BLaER1 (cell line): ENCODE results near the gene DPP10.

ENCODE experiments used
- H3K27ac ChIP-seq: shearing (Covaris generic); formaldehyde crosslinking; 2 replicates; pipeline ENCODE4 v1.8.1; 2022
- H3K27me3 ChIP-seq: shearing (Covaris generic); formaldehyde crosslinking; 2 replicates; pipeline ENCODE4 v1.8.1; 2022
- H3K36me3 ChIP-seq: shearing (Covaris generic); formaldehyde crosslinking; 2 replicates; pipeline ENCODE4 v1.8.1; 2022
- H3K4me1 ChIP-seq: shearing (Covaris generic); formaldehyde crosslinking; 2 replicates; pipeline ENCODE4 v1.8.1; 2022
- H3K4me2 ChIP-seq: shearing (Covaris generic); formaldehyde crosslinking; 2 replicates; pipeline ENCODE4 v1.8.1; 2022
- H3K4me3 ChIP-seq: shearing (Covaris generic); formaldehyde crosslinking; 2 replicates; pipeline ENCODE4 v1.8.1; 2022
- H3K9ac ChIP-seq: shearing (Covaris generic); formaldehyde crosslinking; 2 replicates; pipeline ENCODE4 v1.8.1; 2022
- H3K9me3 ChIP-seq: shearing (Covaris generic); formaldehyde crosslinking; 2 replicates; pipeline ENCODE4 v1.8.1; 2022
- H4K20me1 ChIP-seq: shearing (Covaris generic); formaldehyde crosslinking; 2 replicates; pipeline ENCODE4 v1.8.1; 2022
- Cebpa-rat ChIP-seq: shearing (Covaris generic); IDR thresholded peaks from 2 replicates; pipeline ENCODE4 v1.8.1; 2022

The DPP10 gene

DNA sequence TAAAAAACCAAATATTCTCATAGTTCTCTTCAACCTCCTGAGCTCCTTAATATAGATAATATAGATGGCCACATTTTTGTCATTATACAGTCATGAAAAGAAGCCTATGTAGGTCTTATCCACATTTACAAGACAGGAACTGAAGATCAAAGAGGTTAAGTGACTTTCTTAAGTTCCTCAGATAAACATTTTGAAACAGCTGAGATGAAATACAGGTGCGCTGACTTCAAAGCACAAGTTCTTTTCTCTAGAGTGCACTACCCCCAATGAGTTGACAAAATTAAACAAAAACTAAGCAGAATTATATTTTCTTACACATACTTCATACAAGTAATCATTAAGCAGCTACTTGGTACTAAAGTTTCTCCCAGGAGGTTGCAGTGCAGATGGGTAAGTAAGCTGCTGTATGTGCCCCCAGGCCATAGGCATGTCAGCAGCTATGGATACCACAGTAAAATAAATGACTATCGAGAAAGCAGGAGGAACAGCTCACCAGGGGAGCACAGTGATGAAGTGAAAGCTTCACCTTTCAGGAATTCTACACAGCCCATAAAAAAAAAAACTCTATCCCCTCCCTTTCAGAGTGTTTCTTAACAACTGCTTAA, 199.8 kb downstream of the DPP10 start:
- Histone ChIP-seq H3K4me3 (no peak overlapping the region), H3K9me3 (peaks cover 9% of the 10 kb centered on the region), H3K9ac (no peak overlapping the region), H3K4me1 (no peaks in the 10 kb centered on the region), H3K27me3 (no peaks in the 10 kb centered on the region), H3K4me2 (no peak overlapping the region), H3K27ac (no peak overlapping the region), H3K36me3 (no peaks in the 10 kb centered on the region), H4K20me1 (no peaks in the 10 kb centered on the region)
- TF ChIP-seq Cebpa-rat = no peak

DNA sequence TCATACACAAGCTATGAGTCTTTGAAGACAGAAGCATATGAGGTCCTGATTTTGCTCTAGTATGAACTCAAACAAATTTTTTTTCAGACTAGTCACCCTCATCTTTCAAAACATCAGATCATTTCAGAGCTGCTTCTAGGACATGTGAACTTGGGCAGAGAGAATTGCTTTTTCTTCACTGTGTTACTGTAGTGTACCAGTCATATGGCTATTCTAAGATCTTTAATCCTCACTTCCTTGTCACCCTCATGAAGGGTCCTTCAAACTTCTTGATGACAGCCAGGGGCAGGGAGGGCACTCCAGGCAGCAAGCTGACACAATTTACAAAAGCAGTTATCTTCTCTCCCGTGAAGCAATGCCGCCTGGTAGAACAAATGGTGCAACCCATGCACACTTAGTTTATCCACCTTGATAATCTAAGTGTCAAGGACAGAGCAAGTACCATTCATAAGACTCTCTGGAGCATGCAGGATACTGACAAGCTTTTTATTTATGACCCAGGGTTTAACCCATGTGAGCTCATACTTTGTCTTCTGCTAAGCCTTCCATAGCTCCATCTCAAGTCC, 200.6 kb downstream of the DPP10 start:
- Histone ChIP-seq H3K27ac (no peak overlapping the region), H3K9me3 (0 out of 2 replicates have a peak, but pooled peaks cover under 1% of the 10 kb centered on the region), H3K36me3 (no peaks in the 10 kb centered on the region), H3K4me3 (no peak overlapping the region), H4K20me1 (no peaks in the 10 kb centered on the region), H3K4me2 (no peak overlapping the region), H3K9ac (no peak overlapping the region), H3K27me3 (no peaks in the 10 kb centered on the region), H3K4me1 (no peaks in the 10 kb centered on the region)
- no peak for TF ChIP-seq Cebpa-rat

DNA sequence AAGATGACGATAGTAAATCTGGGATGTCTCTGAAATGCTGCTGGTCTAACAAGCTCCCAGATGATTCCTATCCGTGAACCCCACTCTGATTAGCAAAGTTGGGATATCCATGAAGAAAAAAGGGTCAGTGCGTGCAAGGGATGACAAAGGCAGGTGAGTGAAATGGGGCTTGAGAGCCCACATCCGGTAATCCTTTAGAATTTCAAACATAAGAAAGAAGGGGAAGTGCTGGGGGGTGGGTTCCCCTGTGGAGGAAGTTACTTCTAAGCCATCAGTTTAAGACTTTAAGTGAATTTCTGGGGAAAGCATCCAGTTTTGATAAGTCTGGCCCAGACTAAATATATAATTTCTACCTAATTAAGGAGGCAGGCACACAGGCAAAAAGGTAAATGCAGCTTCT, 209.5 kb downstream of the DPP10 start:
- no peak overlapping the region for H3K27ac ChIP-seq
- no peaks in the 10 kb centered on the region for H3K9me3 ChIP-seq
- 0 out of 2 replicates have a peak, but pooled peaks cover 5% of the 10 kb centered on the region for H3K4me1 ChIP-seq
- no peak overlapping the region for H3K9ac ChIP-seq
- no peak for TF ChIP-seq Cebpa-rat
- no peaks in the 10 kb centered on the region for H3K36me3 ChIP-seq
- H3K27me3 ChIP-seq = no peaks in the 10 kb centered on the region
- no peaks in the 10 kb centered on the region for H4K20me1 ChIP-seq
- no peak overlapping the region for H3K4me2 ChIP-seq
- H3K4me3 ChIP-seq = no peak overlapping the region

DNA sequence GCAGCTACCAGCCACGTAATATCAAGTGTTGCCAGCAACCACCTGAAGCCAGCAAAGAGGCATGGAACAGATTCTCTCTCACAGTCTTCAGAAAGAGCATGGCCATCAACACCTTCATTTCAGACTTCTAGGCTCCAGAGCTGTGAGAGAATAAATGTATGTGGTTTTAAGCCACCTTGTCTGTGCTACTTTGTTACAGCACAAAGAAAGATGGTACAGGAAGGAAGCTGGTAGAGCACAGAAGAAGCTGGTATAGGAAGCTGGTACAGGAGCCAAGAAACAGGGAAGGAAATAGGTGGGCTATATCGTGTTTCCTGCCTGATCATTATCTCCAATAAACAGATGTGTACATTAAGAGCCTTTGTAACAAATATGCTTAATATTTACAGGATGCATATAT, 217.4 kb downstream of the DPP10 start:
- Histone ChIP-seq H3K4me2 (peak overlapping the region; percentile 25), H3K4me1 (peaks cover 9% of the 10 kb centered on the region), H3K27me3 (no peaks in the 10 kb centered on the region), H3K9me3 (peaks cover 12% of the 10 kb centered on the region), H3K4me3 (no peak overlapping the region), H3K9ac (no peak overlapping the region), H4K20me1 (no peaks in the 10 kb centered on the region), H3K36me3 (no peaks in the 10 kb centered on the region), H3K27ac (no peak overlapping the region)
- TF ChIP-seq Cebpa-rat = no peak

DNA sequence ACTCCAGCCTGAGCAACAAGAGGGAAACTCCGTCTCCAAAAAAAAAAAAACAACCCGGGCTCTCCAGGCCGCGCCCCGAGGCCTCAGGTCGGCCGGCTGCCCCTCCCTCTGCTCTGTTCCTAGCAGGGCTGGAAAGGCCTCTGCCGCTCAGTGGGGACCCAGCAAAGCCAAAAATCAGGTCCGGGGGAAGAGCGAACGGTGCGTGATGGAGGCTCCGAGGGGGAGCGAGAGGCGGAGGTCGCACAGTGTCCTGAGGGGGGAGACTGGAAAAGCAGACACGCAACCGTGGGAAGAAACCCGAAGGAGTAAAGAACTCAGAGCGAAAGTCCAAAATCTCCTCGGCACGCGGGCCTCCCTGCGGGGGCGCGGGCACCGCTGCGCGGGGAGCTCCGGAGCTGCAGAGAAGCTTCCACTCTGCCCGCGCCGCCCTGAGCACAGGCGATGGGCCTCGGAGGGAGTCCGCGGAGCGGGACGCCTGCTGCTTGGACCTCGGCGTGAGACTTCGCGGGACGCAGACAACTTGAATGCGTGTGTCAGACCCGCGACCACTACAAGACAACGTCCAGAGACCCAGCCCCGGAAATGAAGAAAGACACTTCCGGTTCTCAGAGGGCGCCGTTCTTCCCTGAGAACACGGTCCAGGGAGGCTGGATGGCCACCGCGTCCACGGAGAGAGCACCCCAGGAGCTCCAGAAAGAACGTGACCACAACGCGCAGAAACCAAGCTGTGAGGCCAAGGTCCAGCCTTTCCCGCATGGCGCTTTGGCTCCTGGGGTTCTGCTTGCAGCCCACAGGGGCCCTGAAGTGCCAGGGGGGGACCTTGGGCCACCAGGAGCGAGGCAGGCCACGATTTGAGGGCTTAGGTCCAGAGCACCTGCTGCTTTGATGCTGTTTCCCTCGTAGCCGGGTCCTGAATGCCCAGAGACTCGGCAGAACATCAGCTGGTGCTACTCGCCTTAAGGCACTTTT, 219.8 kb downstream of the DPP10 start:
- H3K27ac ChIP-seq = no peak overlapping the region
- no peaks in the 10 kb centered on the region for H4K20me1 ChIP-seq
- peaks cover 9% of the 10 kb centered on the region for H3K4me1 ChIP-seq
- no peak overlapping the region for H3K4me2 ChIP-seq
- no peaks in the 10 kb centered on the region for H3K36me3 ChIP-seq
- H3K9me3 ChIP-seq = peaks cover 12% of the 10 kb centered on the region
- H3K9ac ChIP-seq = no peak overlapping the region
- H3K4me3 ChIP-seq = no peak overlapping the region
- H3K27me3 ChIP-seq = no peaks in the 10 kb centered on the region
- TF ChIP-seq Cebpa-rat = no peak

DNA sequence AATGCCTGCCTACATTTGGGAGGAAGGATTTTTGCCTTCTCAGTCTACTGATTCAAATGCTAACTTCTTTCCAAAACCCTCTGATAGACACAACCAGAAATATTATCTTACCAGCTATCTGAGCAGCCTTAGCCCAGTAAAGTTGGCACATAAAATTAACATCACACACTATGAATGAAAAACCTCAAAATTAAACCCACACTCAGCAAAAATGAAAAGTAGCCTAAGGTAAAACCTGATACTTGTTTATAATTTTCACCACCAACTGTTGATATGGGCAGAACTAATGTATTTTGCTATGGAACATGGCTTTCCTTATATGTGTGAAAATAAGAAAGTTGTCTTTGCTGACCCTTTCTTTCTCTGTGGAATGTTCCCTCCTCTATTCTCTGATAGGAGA, 226.0 kb downstream of the DPP10 start:
- Histone ChIP-seq H3K4me2 (no peak overlapping the region), H3K27ac (no peak overlapping the region), H3K36me3 (no peaks in the 10 kb centered on the region), H3K4me3 (no peak overlapping the region), H4K20me1 (no peaks in the 10 kb centered on the region), H3K9ac (no peak overlapping the region), H3K27me3 (no peaks in the 10 kb centered on the region), H3K9me3 (no peaks in the 10 kb centered on the region), H3K4me1 (no peaks in the 10 kb centered on the region)
- TF ChIP-seq Cebpa-rat = no peak

DNA sequence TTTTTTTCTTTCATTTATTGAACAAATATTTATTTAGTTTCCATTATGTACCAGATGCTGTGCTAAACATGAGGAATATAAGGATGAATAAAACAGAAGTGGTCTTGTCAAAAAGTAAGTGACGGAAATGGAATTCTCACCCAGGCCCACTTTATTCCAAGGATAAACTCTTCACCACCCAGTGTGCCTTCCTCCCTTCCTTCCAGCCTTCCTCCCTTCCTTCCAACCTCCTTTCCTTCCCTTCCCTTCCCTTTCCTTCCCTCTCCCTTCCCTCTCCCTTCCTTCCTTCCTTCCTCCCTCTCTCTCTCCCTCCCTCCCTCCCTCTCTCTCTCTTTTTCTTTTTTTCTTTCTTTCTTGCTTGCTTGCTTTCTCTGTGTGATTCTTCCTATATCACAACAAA, 240.8 kb downstream of the DPP10 start:
- no peak overlapping the region for H3K4me3 ChIP-seq
- H3K4me2 ChIP-seq = no peak overlapping the region
- H3K9ac ChIP-seq = no peak overlapping the region
- no peaks in the 10 kb centered on the region for H3K36me3 ChIP-seq
- no peaks in the 10 kb centered on the region for H3K9me3 ChIP-seq
- no peaks in the 10 kb centered on the region for H3K27me3 ChIP-seq
- TF ChIP-seq Cebpa-rat = no peak
- no peak overlapping the region for H3K27ac ChIP-seq
- no peaks in the 10 kb centered on the region for H4K20me1 ChIP-seq
- H3K4me1 ChIP-seq = no peaks in the 10 kb centered on the region

DNA sequence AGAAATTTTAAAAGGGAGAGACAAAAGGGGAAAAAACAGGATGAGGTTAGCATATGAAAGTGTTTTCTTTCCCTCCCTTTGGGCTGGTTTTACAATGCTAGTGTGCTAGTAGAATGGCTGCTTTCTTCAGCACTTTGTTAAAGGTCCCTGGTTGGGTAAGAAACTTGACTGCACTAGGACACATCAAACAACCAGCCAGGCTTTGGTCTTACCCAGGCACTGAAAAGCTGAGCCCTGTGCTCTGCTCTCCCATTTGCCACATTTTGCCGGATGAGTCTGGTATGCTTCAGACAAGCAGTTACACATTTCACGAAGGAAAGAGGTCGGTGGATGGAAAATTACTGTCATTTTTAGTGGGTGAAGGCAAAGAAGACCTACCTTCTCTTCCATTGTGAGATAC, 242.0 kb downstream of the DPP10 start:
- Histone ChIP-seq H3K27me3 (no peaks in the 10 kb centered on the region), H3K4me3 (no peak overlapping the region), H3K9ac (no peak overlapping the region), H3K4me2 (no peak overlapping the region), H3K36me3 (no peaks in the 10 kb centered on the region), H3K27ac (no peak overlapping the region), H4K20me1 (no peaks in the 10 kb centered on the region), H3K9me3 (no peaks in the 10 kb centered on the region), H3K4me1 (no peaks in the 10 kb centered on the region)
- no peak for TF ChIP-seq Cebpa-rat

DNA sequence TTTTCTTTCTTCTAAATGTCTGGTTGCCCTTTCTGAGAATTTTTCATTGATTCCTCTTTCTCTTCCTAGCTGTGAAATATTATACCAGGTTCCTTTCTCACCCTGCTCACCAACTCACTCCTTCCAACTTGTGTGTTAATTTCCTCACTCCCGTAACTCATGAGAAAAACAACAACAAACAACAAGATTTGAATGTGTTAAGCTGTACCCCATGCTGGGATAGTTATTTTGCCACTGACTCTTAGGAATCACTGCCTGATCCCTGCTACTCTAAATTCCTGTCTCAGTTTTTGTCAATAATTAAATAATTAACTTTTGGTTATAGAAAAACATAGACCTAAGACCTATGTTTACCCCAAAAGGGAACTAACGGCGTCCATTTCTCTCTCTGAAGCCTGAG, 242.7 kb downstream of the DPP10 start:
- no peak overlapping the region for H3K4me2 ChIP-seq
- H3K27me3 ChIP-seq = no peaks in the 10 kb centered on the region
- H3K4me1 ChIP-seq = no peaks in the 10 kb centered on the region
- no peak for TF ChIP-seq Cebpa-rat
- no peaks in the 10 kb centered on the region for H3K36me3 ChIP-seq
- H4K20me1 ChIP-seq = no peaks in the 10 kb centered on the region
- no peak overlapping the region for H3K9ac ChIP-seq
- no peak overlapping the region for H3K27ac ChIP-seq
- no peak overlapping the region for H3K4me3 ChIP-seq
- no peaks in the 10 kb centered on the region for H3K9me3 ChIP-seq

DNA sequence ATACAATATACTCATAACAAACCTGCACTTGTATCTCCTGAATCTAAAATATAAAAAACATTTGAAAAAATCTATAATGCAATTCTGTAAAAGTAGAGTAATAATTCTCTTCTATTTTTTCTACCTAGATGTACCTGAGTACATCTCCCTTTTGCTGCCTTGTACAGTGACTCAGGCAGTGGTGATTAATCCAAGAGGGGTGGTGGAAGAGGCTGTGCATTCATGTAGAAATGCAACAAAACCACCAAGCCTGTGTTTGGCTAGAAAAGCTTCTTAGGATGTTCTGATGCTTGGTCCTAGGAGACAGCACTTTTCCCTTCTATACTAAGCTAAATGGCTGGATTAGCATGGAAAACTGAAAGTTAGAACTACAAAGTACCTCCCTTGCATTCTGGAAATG, 245.8 kb downstream of the DPP10 start:
- no peaks in the 10 kb centered on the region for H3K27me3 ChIP-seq
- H3K36me3 ChIP-seq = no peaks in the 10 kb centered on the region
- no peaks in the 10 kb centered on the region for H3K9me3 ChIP-seq
- no peaks in the 10 kb centered on the region for H3K4me1 ChIP-seq
- no peak overlapping the region for H3K27ac ChIP-seq
- no peak overlapping the region for H3K4me2 ChIP-seq
- H4K20me1 ChIP-seq = no peaks in the 10 kb centered on the region
- H3K9ac ChIP-seq = no peak overlapping the region
- H3K4me3 ChIP-seq = no peak overlapping the region
- TF ChIP-seq Cebpa-rat = no peak
